ENCODE data around the gene SUMF2. TPM values are rescaled to one million over a fixed set of nuclear protein-coding genes. Genes with fewer than 3 reads are reported as not detected.

SUMF2 gene
- polyA plus RNA-seq, 1 donor from 2014 or later: 69.3 TPM

GRCh38 chr7:56053993-56054392 lies 10.1 kb upstream of the SUMF2 start:
- Histone ChIP-seq H3K9ac (ENCODE audit: low read length) (no peak overlapping the region), H3F3A (ENCODE audit: insufficient read depth, low read length, poor library complexity, severe bottlenecking) (peaks cover 3% of the 10 kb centered on the region), H3K36me3 (ENCODE audit: insufficient read depth, low read length) (peaks cover 15% of the 10 kb centered on the region), H3K4me2 (ENCODE audit: low read length) (no peak overlapping the region), H4K20me1 (ENCODE audit: insufficient read depth) (no peaks in the 10 kb centered on the region), H3K27me3 (ENCODE audit: insufficient read depth, low read depth, low read length) (no peaks in the 10 kb centered on the region), H3K9me2 (ENCODE audit: insufficient read depth, low read length) (no peaks in the 10 kb centered on the region), H3K4me3 (ENCODE audit: low read length) (no peak overlapping the region), H3K9me3 (ENCODE audit: low read length) (no peaks in the 10 kb centered on the region), H2AFZ (ENCODE audit: low read depth, low read length) (no peak overlapping the region), H3K79me2 (replicated peaks; ENCODE audit: insufficient read depth, low read length) (peaks cover 29% of the 10 kb centered on the region), H3K27ac (ENCODE audit: low read length) (no peak overlapping the region)
- TF ChIP-seq REST (IDR thresholded peaks at IDR 0.05; ENCODE audit: borderline replicate concordance) (no peak), TAF1 (IDR thresholded peaks at IDR 0.05; ENCODE audit: low read depth) (no peak), EZH2 (IDR thresholded peaks at IDR 0.05; ENCODE audit: borderline replicate concordance, insufficient read depth, low read length, poor library complexity, severe bottlenecking) (no peak), EP300 (conservative IDR thresholded peaks at IDR 0.05; ENCODE audit: poor library complexity, severe bottlenecking) (no peak), SMC3 (conservative IDR thresholded peaks at IDR 0.05; ENCODE audit: poor library complexity) (no peak), POLR2AphosphoS5 (IDR thresholded peaks at IDR 0.05) (no peak), RAD21 (conservative IDR thresholded peaks at IDR 0.05) (no peak), MXI1 (conservative IDR thresholded peaks at IDR 0.05; ENCODE audit: poor library complexity, severe bottlenecking) (no peak)
- TF ChIP-seq, protein P1, sequence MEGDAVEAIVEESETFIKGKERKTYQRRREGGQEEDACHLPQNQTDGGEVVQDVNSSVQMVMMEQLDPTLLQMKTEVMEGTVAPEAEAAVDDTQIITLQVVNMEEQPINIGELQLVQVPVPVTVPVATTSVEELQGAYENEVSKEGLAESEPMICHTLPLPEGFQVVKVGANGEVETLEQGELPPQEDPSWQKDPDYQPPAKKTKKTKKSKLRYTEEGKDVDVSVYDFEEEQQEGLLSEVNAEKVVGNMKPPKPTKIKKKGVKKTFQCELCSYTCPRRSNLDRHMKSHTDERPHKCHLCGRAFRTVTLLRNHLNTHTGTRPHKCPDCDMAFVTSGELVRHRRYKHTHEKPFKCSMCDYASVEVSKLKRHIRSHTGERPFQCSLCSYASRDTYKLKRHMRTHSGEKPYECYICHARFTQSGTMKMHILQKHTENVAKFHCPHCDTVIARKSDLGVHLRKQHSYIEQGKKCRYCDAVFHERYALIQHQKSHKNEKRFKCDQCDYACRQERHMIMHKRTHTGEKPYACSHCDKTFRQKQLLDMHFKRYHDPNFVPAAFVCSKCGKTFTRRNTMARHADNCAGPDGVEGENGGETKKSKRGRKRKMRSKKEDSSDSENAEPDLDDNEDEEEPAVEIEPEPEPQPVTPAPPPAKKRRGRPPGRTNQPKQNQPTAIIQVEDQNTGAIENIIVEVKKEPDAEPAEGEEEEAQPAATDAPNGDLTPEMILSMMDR (IDR thresholded peaks at IDR 0.05; ENCODE audit: poor library complexity, severe bottlenecking): no peak

- H4K20me1 ChIP-seq (ENCODE audit: insufficient read depth): no peaks in the 10 kb centered on the region
- no peak overlapping the region for H3K4me2 ChIP-seq (ENCODE audit: low read length)
- H3K79me2 ChIP-seq (replicated peaks; ENCODE audit: insufficient read depth, low read length): peaks cover 3% of the 10 kb centered on the region
- no peaks in the 10 kb centered on the region for H3K27me3 ChIP-seq (ENCODE audit: insufficient read depth, low read depth, low read length)
- no peak overlapping the region for H3K27ac ChIP-seq (ENCODE audit: low read length)
- H3K9ac ChIP-seq (ENCODE audit: low read length): no peak overlapping the region
- H3K4me3 ChIP-seq (ENCODE audit: low read length): no peak overlapping the region
- no peaks in the 10 kb centered on the region for H3K9me3 ChIP-seq (ENCODE audit: low read length)
- peaks cover 11% of the 10 kb centered on the region for H3K36me3 ChIP-seq (ENCODE audit: insufficient read depth, low read length)
- H3K9me2 ChIP-seq (ENCODE audit: insufficient read depth, low read length): no peaks in the 10 kb centered on the region
- peaks cover 4% of the 10 kb centered on the region for H3F3A ChIP-seq (ENCODE audit: insufficient read depth, low read length, poor library complexity, severe bottlenecking)
- TF ChIP-seq MXI1 (conservative IDR thresholded peaks at IDR 0.05; ENCODE audit: poor library complexity, severe bottlenecking) (no peak), TAF1 (IDR thresholded peaks at IDR 0.05; ENCODE audit: low read depth) (no peak)
- no peak overlapping the region for H2AFZ ChIP-seq (ENCODE audit: low read depth, low read length)
Observed at GRCh38 chr7:56062382-56062781, 1.7 kb upstream of the SUMF2 start.

- TF ChIP-seq SMC3 (conservative IDR thresholded peaks at IDR 0.05; ENCODE audit: poor library complexity): no peak
- no peak for TF ChIP-seq MXI1 (conservative IDR thresholded peaks at IDR 0.05; ENCODE audit: poor library complexity, severe bottlenecking)
- no peak for TF ChIP-seq POLR2AphosphoS5 (IDR thresholded peaks at IDR 0.05)
- TF ChIP-seq EZH2 (IDR thresholded peaks at IDR 0.05; ENCODE audit: borderline replicate concordance, insufficient read depth, low read length, poor library complexity, severe bottlenecking): no peak
- no peak for TF ChIP-seq TAF1 (IDR thresholded peaks at IDR 0.05; ENCODE audit: low read depth)
- TF ChIP-seq EP300 (conservative IDR thresholded peaks at IDR 0.05; ENCODE audit: poor library complexity, severe bottlenecking): no peak
- TF ChIP-seq RAD21 (conservative IDR thresholded peaks at IDR 0.05): no peak
- TF ChIP-seq, protein P1 (IDR thresholded peaks at IDR 0.05; ENCODE audit: poor library complexity, severe bottlenecking): no peak
- TF ChIP-seq REST (IDR thresholded peaks at IDR 0.05; ENCODE audit: borderline replicate concordance): no peak
- H3F3A ChIP-seq (ENCODE audit: insufficient read depth, low read length, poor library complexity, severe bottlenecking): peaks cover 4% of the 10 kb centered on the region
- no peak overlapping the region for H3K4me2 ChIP-seq (ENCODE audit: low read length)
- no peaks in the 10 kb centered on the region for H3K9me2 ChIP-seq (ENCODE audit: insufficient read depth, low read length)
- no peaks in the 10 kb centered on the region for H4K20me1 ChIP-seq (ENCODE audit: insufficient read depth)
- H3K27me3 ChIP-seq (ENCODE audit: insufficient read depth, low read depth, low read length): no peaks in the 10 kb centered on the region
- H3K79me2 ChIP-seq (replicated peaks; ENCODE audit: insufficient read depth, low read length): peaks cover 3% of the 10 kb centered on the region
- peak overlapping the region; percentile 56 for H2AFZ ChIP-seq (ENCODE audit: low read depth, low read length)
- H3K36me3 ChIP-seq (ENCODE audit: insufficient read depth, low read length): peaks cover 5% of the 10 kb centered on the region
- no peak overlapping the region for H3K9ac ChIP-seq (ENCODE audit: low read length)
- H3K27ac ChIP-seq (ENCODE audit: low read length): peak overlapping the region; percentile 63
- H3K4me3 ChIP-seq (ENCODE audit: low read length): peak overlapping the region; percentile 94
- H3K9me3 ChIP-seq (ENCODE audit: low read length): no peaks in the 10 kb centered on the region
Observed at GRCh38 chr7:56063500-56063881, 595 bp upstream of the SUMF2 start.

Measured in neural cell (in vitro differentiated cells).